Activated CD8-positive, alpha-beta memory T cell treated with anti-CD3 and anti-CD28 coated beads, Interleukin-2, amount 50 U/mL, for 1 hour (primary cell): ENCODE data around the gene VTCN1.
"Not testable (repeated sequence)": the region's sequence is repeated elsewhere in the genome, so short reads cannot be mapped to it uniquely, and the experiment has no call there.

Experiments
- DNase-seq: peaks from one replicate; pipeline ENCODE4 v3.0.0-alpha.2; 2020; ENCODE audit errors: extremely low read depth

Gene VTCN1

DNA sequence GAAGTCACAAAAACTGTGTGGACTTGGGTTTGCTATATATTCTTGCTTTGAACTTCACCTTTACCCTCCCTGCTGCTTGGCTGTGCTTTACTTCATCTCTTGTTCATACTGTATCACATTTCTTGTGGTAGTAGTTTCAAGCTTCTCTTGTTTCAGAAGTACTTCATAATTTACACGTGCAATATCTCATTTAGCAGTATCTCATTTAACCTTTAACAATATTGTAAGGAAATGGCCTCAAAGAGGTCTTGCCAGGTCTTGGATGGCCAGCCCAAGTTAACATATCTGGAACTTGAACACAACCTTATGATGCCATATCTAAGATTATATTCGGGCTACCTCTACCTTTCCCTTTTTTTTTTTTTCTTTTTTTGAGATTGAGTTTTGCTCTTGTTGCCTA is 87.5 kb downstream of the VTCN1 start:
- no peak for DNase-seq

DNA sequence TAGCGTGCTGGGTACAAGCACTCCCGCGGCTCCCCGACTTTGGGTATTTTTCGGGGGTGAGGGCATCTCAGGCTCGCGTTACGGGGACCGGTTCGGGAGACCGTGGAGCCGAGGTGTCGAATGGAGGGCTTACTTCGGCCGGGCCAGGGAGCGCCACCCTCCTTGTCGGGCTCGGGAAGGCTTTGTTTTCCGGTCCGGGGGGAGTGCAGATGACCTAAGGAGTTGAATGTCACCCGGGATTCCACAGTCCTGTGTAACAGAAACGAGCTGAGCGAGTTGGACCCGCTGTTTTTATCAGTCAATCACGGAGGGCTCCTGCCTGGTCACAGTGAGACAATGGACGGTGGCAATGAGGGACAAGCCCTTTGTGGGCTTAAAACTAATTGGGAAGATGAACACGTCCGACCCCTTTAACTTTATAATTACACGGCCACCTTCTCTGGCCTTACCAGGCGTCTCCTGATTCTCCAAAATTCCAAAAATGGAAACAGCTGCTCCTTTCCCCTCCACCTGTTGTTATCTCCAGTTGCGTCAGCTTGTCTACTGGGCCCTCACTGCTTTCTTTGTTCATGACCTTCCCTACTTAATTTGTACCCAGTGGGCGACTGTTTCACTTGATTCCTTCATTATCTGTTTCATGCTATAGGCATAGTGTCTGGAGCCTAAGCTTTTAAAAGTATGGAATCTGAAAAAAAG is 88.2 kb downstream of the VTCN1 start:
- no peak for DNase-seq

DNA sequence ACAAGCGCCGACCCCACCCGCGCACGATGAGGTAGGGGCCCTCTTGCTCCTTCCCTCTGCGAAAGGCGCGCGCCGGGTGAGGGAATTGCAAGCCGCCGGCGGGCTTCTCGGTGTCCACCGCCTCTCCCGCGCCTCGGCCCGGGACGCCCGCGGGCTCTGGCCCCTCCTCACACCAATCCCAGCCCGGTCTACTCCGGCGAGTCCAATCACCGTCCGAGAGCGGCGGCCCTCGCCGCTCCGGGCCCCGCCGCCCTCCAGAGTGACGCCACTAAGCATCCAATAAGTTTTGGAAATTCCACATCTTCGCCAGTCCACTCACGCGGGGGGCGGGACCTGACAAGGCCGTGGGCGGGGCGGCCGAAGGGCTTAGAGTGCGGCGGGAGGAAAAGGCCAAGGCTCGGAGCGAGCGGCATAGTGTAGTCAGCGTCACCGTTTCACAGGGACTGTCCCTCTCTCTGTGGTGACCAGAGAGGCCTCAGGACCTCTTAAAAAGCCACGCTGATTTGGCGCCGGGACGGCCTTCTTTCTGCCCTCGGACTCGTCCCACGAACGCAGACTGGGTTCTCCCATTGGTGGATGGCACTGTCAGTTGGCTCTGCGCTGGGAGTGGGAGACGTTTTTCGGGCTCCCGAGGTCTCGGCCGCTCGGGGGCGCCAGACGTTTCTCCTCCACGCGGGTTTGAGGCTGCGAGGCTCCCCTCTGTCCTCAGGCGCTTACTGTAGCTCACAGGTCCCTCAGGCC is 89.0 kb downstream of the VTCN1 start, which contains the start of gene TRIM45:
TRIM45 (minus strand) TSS at position 161 of the 741 bp plus-strand sequence. CDS start 548 bp downstream, outside the sequence.
- DNase-seq = peak; percentile 55

DNA sequence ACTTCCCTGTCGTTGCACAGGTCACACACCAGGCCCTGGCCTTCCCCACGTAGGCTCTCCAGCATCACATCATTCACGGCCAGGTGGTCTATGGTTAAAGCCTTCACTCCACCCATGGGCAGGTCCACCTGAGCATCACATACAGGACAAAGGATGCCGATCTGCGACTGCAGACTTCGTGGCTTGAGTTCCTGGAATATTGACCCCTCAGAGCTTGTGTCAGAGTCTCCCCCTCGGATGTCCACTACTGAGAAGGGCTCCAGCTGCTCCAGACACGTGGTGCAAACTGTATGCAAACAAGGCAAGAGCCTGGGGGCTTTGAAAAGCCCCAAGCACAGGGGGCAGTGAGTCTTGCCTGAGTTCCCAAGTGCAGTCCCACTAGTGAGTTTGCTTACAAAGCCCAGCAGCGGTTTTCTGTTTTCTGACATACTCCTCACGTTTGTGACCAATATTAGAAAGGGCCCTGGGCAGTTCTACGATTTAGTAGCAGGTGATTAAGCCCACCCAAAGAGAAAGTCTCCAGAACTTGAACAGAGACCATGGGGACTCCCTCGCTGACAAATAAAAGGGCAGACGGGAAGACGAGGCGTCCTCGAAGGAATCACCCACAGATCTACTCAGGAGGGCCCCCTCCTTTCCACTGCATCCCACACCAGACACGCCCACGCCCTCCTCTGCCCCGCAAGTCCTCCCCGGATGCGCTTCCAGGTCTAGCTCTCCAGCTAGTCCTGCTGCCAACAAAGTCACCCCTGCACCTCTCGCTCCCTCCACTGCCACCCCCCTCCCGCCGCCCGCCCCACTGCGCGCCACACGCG is 89.7 kb downstream of the VTCN1 start:
- DNase-seq = no peak

DNA sequence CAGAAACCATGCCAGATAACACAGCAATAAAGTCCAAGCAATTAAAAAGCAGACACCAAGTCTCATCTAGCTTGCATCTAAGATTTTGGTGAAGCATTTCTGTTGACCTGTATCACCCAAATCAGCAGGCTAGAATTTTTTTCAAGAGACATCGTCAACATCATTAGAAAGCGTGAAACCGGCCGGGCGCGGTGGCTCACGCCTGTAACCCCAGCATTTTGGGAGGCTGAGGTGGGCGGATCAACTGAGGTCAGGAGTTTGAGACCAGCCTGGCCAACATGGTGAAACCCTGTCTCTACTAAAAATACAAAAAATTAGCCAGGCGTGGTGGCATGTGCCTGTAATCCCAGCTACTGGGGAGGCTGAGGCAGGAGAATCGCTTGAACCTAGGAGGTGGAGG is 91.6 kb downstream of the VTCN1 start:
- not testable (repeated sequence) for DNase-seq

DNA sequence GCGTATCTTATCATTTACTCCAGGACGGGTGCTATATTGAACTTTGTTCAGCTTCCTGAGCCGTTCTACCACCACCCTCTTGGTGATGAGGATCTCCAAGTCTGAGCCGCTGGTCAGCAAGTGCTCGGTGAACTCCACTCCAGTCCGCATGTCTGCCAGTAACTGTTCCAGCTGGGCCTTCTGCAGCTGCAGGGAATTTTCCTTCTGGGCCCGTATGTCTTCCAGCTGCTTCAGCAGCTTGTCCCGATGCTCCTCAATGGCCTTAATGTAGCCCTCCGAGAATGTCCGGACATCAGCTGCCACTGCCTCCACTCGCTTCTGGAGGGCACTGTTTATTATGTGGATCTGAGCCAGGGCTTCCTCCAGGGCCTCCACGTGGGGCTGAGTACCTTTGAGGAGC is 92.6 kb downstream of the VTCN1 start:
- no peak for DNase-seq

DNA sequence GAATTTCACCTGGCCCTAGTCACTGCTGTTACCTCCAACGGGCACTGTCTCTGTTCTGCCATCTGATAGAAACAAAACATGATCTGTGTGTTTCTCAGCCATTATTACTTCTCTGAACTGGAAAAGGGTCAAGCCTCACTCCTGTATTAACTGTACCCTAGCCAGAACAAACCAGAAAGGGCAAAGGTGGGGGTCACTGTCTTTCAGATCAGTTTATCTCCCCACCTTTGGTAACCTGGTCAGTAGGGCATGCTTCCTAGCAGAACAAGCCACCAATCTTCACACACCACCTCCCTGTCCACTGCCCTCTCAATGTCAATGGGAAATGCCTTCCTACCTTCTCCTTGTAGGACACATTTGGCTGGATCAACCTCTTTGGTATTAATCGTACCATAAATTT is 93.0 kb downstream of the VTCN1 start:
- DNase-seq = no peak

DNA sequence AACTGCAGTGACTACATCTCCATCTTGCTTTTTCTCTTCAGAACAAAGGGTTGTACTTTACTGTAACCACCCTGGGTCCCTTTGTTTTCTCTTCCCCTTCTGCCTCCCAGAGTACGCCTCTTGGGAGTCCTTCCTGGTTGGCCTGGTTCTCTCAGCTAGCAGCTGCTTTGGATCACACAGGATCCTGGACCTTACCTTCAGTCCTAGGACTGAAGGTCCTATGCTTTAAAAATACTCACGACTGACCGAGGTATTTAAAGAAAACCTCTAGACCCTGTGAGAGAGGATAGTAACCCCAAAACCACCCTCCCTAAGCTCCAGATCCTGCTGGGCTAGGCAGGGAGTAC is 94.0 kb downstream of the VTCN1 start:
- no peak for DNase-seq

DNA sequence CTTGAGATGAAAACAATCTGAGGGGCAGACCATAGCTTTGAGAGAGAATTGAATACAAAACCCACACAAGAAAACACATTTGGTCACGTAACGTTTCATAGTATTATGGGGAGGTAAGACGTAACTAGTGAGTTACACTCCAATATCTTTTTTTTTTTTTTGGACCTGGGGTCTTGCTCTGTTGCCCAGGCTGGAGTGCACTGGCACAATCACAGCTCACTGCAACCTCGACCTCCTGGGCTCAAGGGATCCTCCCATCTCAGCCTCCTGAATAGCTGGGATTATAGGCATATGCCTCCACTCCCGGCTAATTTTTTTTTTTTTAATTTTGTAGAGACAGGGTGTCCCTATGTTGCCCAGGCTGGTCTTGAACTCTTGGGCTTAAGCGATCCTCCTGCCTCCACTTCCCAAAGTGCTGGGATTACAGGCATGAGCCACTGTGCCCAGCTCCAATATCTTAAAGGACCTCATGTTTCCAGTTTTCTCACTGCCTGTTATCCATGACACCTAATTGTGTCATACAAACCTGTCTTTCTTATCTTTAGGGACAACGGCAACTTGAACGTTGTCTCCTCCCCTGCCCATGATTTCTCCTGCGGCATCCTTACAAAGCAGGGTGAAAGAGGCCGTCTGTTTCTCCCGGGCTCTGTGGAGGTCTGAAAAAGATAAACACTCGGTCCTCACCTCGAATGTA is 94.5 kb downstream of the VTCN1 start:
- no peak for DNase-seq

DNA sequence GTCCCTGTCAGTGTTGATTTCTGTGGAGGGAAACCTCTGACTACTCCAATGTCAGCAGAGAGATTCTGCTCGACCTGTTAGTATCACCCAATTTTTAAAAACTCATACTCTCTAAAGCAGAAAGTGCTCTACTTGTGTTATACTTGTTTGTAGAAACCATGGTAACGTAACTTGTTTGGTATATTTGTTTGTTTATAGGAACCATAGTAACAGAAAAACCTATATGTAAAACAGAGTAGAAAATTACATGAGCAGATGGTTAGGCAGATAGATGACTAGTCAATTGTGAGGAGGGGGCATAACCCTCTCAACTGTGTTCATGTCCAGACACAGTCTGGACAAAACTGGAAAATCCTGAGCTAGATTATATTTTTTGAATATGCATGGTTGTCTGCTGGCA is 95.8 kb downstream of the VTCN1 start:
- DNase-seq = no peak

DNA sequence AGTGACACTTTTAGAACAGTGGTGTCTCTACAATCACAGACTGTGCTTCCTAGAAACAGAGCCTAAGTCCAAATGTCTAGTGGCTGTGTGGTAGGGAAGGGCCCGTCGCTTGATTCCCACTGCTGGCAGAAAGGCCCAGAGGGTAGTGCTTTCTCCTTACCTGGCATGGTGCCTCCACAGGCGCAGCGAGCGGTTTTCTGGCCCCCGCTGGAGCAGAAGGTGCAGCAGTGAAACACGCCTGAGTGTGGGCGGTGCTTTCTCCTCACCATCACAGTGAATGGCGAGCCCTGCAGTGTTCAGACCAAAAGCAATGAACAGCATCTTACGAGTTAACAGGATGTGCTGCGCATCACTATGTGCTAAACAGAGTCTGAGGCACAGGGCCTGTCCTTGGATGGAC is 97.5 kb downstream of the VTCN1 start:
- no peak for DNase-seq

DNA sequence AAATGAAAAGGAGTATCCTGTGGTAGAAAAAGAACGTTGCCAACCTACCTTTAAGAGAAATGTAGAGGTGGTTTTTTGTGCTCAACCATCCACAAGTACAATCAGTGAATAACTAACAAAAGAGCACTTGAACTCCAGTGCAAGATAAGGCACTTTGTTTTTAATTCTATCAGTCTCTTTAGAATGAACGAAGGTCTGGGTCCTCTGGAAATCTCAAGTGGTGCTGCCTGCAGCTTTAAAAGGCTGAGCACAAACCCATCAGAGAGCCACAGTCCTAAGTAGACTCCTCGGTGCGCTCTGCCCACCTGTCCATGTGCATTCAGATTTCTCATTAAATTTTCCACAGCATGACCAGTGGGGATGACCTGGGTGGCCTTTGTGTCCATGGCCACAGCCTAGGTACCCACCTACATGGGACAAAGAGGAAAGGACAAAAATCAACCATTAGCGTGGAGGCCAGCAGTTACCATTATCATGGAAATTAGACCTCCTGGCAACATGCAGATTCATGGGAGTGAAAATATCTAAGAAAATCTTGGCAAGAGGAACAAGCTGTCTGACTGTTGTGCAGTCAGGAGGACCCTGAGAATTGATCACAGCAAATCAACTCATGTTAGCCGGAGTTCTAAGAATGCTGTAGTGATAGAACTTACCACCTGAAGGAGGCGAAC is 98.5 kb downstream of the VTCN1 start:
- no peak for DNase-seq

DNA sequence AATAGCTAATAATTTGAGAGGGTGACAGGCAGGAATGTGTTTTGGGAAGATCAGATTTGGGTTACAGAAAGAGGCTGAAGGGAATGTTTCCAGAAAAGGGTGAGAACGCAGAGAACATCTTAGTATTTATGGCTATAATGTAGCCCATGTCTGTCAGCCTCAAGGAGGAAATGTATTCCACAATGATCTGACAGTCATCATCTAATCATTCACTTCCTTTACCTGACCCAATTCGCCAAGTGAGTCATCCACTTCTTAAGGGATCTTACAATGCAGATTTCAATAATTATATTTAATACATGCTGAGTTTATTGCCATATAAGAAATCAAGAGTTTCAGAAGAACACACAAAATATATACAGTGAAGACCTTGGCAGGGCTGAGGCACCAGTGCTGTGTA is 100.0 kb downstream of the VTCN1 start:
- DNase-seq = no peak

DNA sequence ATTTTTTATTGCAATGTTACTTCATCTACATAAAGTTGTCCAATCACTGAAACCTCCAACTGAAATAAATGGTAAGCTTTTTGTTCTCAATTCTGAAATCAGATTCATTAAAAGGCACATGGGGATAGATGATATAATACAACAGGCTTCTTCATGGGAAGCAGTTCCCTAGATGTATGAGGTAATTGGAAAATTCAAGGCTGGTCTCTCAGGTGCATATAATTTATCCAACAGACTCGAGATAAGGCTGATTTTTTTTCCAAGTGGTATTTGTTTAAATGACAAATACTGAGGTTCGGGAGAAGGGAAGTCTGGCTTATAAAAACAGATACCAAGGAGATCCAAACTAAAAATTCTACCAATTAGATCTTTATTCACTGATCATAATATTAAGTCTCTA is 103.4 kb downstream of the VTCN1 start:
- no peak for DNase-seq

DNA sequence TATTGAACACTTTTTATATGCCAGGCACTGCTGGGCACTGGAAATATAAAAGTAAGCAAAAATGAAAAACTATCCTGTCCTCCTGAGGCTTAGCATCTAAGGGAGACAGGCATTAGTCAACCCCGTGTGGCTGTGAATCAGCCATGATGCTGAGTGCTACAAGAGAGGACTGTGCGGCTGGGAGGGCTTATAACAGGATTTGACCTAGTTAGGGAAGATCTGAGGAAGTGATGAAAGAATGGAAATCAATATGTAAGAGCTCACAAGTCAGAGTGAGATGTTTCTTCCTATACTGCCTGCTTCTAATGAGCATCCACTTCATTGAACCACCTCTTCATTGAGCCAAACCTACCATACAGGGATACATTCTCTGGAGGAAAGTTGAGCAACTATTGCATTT is 104.2 kb downstream of the VTCN1 start:
- no peak for DNase-seq

DNA sequence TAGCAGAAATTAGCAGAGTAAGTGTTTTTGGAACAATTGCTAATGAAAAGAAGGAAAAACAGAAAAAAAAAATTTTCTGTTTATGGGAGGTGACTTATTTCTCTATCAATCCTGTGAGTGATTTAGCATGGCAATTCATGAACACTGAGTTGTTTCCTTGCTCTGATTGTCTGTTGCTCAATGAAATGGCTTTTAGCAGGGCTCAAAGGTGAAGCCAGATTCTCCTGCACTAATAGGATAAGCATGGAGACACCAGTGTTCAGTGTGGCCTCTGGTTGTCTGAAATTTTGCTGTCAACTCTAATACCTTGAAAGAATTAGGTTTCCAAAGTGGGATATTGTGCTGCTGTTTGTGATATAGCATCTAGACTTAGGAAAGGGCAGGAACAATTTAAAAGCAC is 105.0 kb downstream of the VTCN1 start:
- DNase-seq = no peak

DNA sequence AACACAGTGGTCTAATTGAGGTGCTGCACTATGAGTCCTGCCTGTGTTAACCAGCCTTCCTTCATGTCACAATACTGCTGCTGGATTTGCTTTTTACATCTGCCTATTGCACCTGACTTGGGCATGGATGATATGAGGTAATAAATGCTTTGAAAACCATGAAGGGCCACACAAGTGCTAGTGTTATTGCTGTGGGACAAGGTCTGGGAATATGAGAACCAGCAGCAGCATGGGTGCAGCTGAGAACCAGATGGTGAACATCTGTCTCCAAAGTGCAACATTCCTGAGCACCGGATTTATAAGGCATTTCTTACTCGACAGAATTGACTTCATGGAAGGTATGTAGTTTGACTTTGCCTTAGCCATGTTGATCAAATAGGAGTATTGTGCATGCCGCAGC is 105.7 kb downstream of the VTCN1 start:
- DNase-seq = no peak

DNA sequence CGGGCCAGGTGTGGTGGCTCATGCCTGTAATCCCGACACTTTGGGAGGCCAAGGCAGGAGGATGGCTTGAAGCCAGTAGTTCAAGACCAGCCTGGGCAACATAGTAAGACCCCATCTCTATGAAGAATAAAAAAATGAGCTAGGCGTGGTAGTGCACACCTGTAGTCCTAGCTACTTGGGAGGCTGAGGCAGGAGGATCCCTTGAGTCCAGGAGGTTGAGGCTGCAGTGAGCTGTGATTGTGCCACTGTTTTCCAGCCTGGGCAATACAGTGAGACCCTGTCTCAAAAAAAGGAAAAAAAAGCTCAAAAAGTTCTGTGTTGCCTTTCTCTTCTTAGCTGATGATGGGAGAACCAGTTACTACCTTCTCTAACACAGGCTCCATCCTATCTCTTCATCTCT is 108.9 kb downstream of the VTCN1 start:
- not testable (repeated sequence) for DNase-seq

DNA sequence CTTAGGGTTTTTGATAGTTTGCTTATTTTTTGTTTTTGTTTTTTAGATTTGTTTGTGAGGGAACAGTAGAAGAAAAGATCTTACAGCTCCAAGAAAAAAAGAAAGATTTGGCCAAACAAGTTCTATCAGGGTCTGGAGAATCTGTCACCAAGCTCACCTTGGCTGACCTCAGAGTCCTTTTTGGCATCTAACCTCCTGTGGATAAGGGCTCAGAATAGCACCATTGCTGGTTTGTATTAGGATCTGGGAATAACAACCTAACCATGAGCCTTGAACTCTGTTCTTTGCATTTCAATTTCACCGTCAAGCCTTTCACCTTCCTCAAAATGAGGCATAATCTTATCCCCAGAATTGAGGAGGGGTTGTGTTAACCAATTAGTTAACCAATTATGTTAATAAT is 109.4 kb downstream of the VTCN1 start:
- no peak for DNase-seq

DNA sequence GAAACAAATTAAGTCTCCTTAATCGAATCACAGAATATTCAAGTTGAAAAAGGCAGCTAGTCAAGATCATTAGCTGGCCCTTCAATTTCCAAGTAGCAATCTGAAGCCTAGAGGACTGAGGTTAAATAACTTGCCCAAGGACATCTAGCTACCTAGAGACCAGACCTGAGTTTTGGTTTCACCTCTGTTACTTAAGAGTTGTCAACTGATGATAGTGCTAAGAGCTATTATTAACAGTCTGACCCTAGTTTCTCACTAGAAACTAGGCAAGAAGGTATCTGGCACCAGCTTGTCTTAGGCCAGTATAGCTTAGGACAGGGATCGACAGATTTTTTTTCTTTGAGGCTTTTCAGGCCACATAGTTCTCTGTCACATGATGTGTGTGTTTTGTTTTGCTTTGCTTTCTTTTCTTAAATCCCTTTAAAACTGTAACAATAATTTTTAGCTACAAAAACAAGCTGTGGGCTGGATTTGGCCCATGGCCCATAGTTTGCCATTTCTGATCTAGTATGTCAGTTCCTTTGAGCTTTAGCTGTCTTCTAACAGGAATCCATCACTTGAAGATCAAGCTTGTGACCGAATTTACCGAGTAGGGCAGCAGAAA is 112.3 kb downstream of the VTCN1 start:
- DNase-seq = no peak

DNA sequence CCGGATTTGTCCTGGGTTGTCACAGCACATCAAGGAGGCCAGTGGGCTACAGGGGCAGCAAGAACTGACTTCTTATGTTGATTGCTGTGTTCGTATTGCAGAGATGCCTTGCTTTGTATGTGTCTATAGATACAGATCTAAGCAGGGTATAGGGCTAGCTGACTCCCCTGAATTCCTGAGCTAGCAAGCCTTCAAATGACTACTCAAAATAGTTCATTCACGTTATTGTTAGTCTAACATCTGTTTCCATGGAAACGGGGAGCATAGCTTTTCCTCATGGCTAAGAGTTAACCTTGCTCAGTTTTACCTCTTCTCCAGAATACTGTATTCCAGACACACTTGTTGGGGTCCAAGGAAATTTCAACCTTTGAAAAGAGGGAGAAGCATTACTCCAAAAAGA is 113.3 kb downstream of the VTCN1 start:
- DNase-seq = no peak
